NT2/D1 (cell line): ENCODE measurements around the gene COQ10B.

ENCODE experiments used
- YY1 ChIP-seq: IDR thresholded peaks from 2 replicates; pipeline ENCODE4 v1.6.1; 2011; ENCODE audit not compliant: insufficient read length, insufficient read depth
- ZNF274 ChIP-seq: IDR thresholded peaks from 2 replicates; pipeline ENCODE4 v1.6.1; 2011; ENCODE audit warnings: mild to moderate bottlenecking, low read depth, low read length

DNA sequence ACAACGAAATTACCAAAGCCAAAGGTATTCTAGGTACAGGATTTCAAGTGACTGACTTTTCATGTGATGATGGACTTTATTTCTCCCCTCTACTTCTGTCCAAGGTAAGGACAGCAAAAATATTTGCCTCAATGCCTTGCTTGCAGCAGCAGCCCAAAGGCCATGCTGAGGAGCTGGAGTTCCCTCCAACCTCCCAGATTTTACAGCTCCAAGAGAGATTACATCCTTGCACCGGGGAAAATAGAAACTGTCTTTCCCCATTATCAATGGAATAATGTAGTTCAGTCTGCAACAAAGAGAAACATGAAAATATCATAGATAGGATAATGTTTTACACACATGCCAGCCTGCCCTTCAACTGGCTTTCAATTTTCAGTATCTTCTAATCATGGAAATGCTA, 32.8 kb downstream of the COQ10B start:
- TF ChIP-seq ZNF274 = no peak
- no peak for TF ChIP-seq YY1
